K562 (cell line): Measurements from ENCODE around the gene SEMA3F. TPM values are rescaled to one million over a fixed set of nuclear protein-coding genes. Genes with fewer than 3 reads are reported as not detected.

ENCODE experiments used
- GABPB2 ChIP-seq: fragments of 250-450 bp; sonication (Bioruptor Pico); conservative IDR thresholded peaks from 2 replicates; pipeline ENCODE4 v1.5.1; 2021; ENCODE audit warnings: mild to moderate bottlenecking
- NBN ChIP-seq: fragments of 450-650 bp; IDR thresholded peaks from 2 replicates; pipeline ENCODE4 v1.6.1; 2016; ENCODE audit warnings: low read depth, mild to moderate bottlenecking
- SMARCE1 ChIP-seq: fragments of 450-650 bp; IDR thresholded peaks from 2 replicates; pipeline ENCODE4 v1.7.1; 2016; ENCODE audit warnings: mild to moderate bottlenecking
- TCFL5 ChIP-seq: fragments of 250-450 bp; sonication (Bioruptor Pico); conservative IDR thresholded peaks from 2 replicates; pipeline ENCODE4 v1.6.1; 2021; ENCODE audit warnings: mild to moderate bottlenecking, moderate library complexity, matching md5 sums
- U2AF1 ChIP-seq: fragments of 200-400 bp; formaldehyde crosslinking; optimal IDR thresholded peaks from 2 replicates; pipeline ENCODE3; 2017; ENCODE audit warnings: mild to moderate bottlenecking, low read depth, low read length, moderate library complexity
- ZKSCAN1 ChIP-seq: fragments of 150-350 bp; IDR thresholded peaks from 2 replicates; pipeline ENCODE4 v1.6.1; 2016; ENCODE audit warnings: low read depth, low read length
- polyA plus RNA-seq, 8 experiments: library from polyadenylated mRNA; depleted of rRNA in 4 of 8; stranded (reverse) in 5 of 8; unstranded in 3 of 8; fragments of >200 nt; fragmentation: Nextera tagmentation in 2 of 8; fragmentation: Illumina TruSeq in 1 of 8; extraction: Ambion mirVana in 2 of 8; extraction: Trizol in 1 of 8; gene quantifications; 2 replicates each; pipeline versions ENCODE4 v1.2.1 to v1.2.3, GENCODE V29; 2011 to 2014; ENCODE audit warnings: inconsistent platforms in 1 of 8, missing spikeins in 1 of 8
- total RNA-seq, 7 experiments: library from RNA; depleted of rRNA in 6 of 7; stranded (reverse); fragments of >200 nt in 6 of 7; fragmentation: Illumina TruSeq in 2 of 7; extraction: Trizol in 2 of 7; gene quantifications; 2 replicates each; pipeline versions ENCODE4 v1.2.1 to v1.2.3, GENCODE V29; 2011 to 2021; ENCODE audit warnings: low replicate concordance in 1 of 7
- TF ChIP-seq, protein P1 (sequence below): fragments of 450-650 bp; formaldehyde crosslinking; IDR thresholded peaks from 2 replicates; pipeline ENCODE4 v1.4.0; 2020; ENCODE audit warnings: mild to moderate bottlenecking, moderate library complexity
- TF ChIP-seq, protein P2 (sequence below): fragments of 250-450 bp; sonication (Bioruptor Pico); IDR thresholded peaks from 2 replicates; pipeline ENCODE4 v1.5.0; 2021; ENCODE audit warnings: mild to moderate bottlenecking, moderate library complexity
- TF ChIP-seq, protein P3 (sequence below): fragments of 450-650 bp; formaldehyde crosslinking; IDR thresholded peaks from 2 replicates; pipeline ENCODE4 v1.4.0; 2020; ENCODE audit warnings: mild to moderate bottlenecking, mixed read lengths

The SEMA3F gene
- total and polyA plus RNA-seq, 9 of the 15 experiments (the other 6 are each of a cell fraction or from before 2014, with no cell fraction given): 0.58 to 3.0 (median 2.0) TPM; not detected in 2

DNA sequence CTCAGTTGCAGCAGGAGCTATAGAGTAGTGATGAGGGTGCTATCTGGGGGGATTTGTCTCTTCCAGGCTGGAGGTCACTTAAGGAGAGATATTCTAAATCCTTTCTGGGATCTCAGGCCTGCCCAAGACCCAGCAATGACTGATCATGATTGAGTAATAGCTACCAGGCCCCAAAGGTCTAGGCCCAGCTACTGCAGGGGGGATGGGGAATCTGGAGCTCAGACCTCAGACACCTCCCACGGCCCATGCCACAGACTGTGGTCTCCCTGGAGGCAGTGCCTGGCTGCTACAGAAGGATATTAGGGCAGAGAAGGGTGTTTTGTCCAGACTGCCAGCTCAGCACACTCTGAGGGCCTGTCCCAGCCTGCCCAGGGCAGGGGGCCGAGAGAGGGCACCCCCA lies 56.8 kb downstream of the SEMA3F start (continued):
- no peak for TF ChIP-seq SMARCE1
- TF ChIP-seq TCFL5 (CRISPR knock-in tag): no peak
- TF ChIP-seq NBN: no peak
- no peak for TF ChIP-seq ZKSCAN1
- TF ChIP-seq U2AF1: no peak
- TF ChIP-seq, protein P1, sequence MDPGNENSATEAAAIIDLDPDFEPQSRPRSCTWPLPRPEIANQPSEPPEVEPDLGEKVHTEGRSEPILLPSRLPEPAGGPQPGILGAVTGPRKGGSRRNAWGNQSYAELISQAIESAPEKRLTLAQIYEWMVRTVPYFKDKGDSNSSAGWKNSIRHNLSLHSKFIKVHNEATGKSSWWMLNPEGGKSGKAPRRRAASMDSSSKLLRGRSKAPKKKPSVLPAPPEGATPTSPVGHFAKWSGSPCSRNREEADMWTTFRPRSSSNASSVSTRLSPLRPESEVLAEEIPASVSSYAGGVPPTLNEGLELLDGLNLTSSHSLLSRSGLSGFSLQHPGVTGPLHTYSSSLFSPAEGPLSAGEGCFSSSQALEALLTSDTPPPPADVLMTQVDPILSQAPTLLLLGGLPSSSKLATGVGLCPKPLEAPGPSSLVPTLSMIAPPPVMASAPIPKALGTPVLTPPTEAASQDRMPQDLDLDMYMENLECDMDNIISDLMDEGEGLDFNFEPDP (CRISPR knock-in tag): no peak
- TF ChIP-seq, protein P2, sequence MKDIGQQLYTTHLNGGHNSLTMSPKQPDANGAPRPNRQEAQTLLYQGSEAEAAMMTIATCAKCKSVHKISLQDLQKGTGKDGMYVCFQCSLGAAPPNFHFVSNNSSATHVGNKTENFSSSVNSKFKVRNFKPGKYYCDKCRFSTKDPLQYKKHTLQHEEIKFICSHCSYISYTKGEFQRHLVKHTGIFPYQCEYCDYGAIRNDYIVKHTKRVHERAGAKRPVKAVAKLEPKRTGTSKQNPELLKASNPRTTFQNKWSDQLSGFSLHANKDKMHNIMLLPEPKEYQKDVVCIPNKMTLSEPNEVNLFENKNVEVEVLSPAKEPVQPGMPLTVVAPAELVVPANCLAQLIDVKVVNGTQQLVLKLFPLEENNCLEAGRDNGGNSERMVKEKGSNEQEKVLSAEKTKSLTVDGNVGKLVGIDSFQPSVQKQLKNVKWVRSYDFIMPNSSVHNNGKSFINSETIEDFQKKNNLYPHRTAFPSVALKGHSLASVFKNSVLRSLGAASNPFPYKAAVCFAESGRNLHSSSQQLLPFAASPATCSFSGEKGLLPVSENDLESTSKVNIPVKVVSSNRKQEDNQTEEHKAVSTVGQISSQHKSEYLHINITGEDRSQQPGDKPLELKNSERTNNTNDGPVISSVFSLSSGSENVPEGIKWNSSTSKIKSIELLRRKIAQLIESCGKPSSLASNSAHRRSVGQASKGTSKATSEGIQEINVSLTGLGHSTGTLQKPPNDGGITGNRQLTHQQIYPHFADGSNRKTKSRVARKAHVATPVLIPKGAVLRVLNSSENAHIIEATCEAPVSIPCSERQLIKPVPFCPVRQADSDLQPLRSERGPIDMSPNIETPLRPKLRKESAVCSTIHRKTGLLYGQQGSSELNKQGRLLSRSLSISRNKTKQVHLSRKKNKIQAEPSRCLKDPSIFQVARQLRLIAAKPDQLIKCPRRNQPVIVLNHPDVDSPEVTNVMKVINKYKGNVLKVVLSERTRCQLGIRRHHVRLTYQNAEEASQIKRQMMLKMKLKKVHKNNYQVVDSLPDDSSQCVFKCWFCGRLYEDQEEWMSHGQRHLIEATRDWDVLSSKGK (CRISPR knock-in tag): no peak
- TF ChIP-seq, protein P3, sequence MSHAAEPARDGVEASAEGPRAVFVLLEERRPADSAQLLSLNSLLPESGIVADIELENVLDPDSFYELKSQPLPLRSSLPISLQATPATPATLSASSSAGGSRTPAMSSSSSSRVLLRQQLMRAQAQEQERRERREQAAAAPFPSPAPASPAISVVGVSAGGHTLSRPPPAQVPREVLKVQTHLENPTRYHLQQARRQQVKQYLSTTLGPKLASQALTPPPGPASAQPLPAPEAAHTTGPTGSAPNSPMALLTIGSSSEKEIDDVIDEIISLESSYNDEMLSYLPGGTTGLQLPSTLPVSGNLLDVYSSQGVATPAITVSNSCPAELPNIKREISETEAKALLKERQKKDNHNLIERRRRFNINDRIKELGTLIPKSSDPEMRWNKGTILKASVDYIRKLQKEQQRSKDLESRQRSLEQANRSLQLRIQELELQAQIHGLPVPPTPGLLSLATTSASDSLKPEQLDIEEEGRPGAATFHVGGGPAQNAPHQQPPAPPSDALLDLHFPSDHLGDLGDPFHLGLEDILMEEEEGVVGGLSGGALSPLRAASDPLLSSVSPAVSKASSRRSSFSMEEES (CRISPR knock-in tag): no peak
- no peak for TF ChIP-seq GABPB2
- TF ChIP-seq, all 486 proteins: peak for 0
